Measurements from ENCODE around the gene LRRD1. TPM values are rescaled to one million over a fixed set of nuclear protein-coding genes. Genes with fewer than 3 reads are reported as not detected.

Gene LRRD1
- total and polyA plus RNA-seq, 2 of the 4 experiments (the other 2 are of a cell fraction), result under 0.01 to 0.02 TPM

DNA sequence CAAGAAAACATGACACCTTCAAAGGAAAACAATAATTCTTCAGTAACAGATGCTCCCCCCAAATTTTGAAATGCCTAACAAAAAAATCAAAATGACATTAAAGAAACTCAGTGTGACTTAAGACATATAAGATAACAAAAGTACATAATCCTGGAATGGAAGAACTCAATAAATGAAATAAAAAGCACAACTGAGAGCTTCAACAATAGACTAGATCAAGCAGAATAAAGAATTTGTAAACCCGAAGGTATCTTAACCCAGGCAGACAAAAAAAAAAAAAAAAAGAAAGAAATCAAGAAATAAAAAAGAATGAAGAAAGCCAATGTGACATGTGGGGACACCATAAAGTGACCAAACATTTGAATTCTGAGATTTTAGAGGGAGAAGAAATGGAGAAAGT lies 27.7 kb upstream of the LRRD1 start:
- no peak overlapping the region for H3K9ac ChIP-seq (ENCODE audit: low read depth, low read length)
- no peaks in the 10 kb centered on the region for H3K9me3 ChIP-seq (ENCODE audit: control insufficient read depth, insufficient read depth, low read length)
- no peak overlapping the region for H3K56ac ChIP-seq (ENCODE audit: extremely low read depth, insufficient read depth, low read length)
- H2AK9ac ChIP-seq (replicated peaks; ENCODE audit: low read depth, low read length, poor library complexity), result no peak overlapping the region
- no peaks in the 10 kb centered on the region for H4K20me1 ChIP-seq (ENCODE audit: insufficient read depth, low read length)
- H3K4ac ChIP-seq (ENCODE audit: low read depth, low read length), result no peak overlapping the region
- H2BK120ac ChIP-seq (ENCODE audit: low read depth, low read length), result no peak overlapping the region
- H3K4me1 ChIP-seq (ENCODE audit: control insufficient read depth, insufficient read depth, low read length), result no peaks in the 10 kb centered on the region
- no peak overlapping the region for H2BK15ac ChIP-seq (ENCODE audit: low read depth, low read length)
- H3K4me2 ChIP-seq (ENCODE audit: low read depth, low read length), result no peak overlapping the region
- TF ChIP-seq RAD21 (IDR thresholded peaks at IDR 0.05; ENCODE audit: low read length) (no peak), CHD1 (IDR thresholded peaks at IDR 0.05; ENCODE audit: low read depth, low read length) (no peak), SMC3 (IDR thresholded peaks at IDR 0.05; ENCODE audit: low read depth, low read length) (no peak)
- TF ChIP-seq, protein P1, sequence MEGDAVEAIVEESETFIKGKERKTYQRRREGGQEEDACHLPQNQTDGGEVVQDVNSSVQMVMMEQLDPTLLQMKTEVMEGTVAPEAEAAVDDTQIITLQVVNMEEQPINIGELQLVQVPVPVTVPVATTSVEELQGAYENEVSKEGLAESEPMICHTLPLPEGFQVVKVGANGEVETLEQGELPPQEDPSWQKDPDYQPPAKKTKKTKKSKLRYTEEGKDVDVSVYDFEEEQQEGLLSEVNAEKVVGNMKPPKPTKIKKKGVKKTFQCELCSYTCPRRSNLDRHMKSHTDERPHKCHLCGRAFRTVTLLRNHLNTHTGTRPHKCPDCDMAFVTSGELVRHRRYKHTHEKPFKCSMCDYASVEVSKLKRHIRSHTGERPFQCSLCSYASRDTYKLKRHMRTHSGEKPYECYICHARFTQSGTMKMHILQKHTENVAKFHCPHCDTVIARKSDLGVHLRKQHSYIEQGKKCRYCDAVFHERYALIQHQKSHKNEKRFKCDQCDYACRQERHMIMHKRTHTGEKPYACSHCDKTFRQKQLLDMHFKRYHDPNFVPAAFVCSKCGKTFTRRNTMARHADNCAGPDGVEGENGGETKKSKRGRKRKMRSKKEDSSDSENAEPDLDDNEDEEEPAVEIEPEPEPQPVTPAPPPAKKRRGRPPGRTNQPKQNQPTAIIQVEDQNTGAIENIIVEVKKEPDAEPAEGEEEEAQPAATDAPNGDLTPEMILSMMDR (conservative IDR thresholded peaks at IDR 0.05; ENCODE audit: low read depth, low read length), result no peak
- TF ChIP-seq, protein P2, sequence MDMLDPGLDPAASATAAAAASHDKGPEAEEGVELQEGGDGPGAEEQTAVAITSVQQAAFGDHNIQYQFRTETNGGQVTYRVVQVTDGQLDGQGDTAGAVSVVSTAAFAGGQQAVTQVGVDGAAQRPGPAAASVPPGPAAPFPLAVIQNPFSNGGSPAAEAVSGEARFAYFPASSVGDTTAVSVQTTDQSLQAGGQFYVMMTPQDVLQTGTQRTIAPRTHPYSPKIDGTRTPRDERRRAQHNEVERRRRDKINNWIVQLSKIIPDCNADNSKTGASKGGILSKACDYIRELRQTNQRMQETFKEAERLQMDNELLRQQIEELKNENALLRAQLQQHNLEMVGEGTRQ (IDR thresholded peaks at IDR 0.05; ENCODE audit: low read depth, low read length), result no peak
- H4K5ac ChIP-seq (ENCODE audit: low read depth, low read length), result no peak overlapping the region
- no peak overlapping the region for H3K14ac ChIP-seq (replicated peaks; ENCODE audit: low read depth, low read length)
- dilution Hi-C loops (cut with HindIII; ENCODE audit: low sequenced_read_pairs, unreplicated experiment) (no loop called here), intact Hi-C loops (cut with micrococcal nuclease) (no loop called here), in situ Hi-C loops (cut with MboI; ENCODE audit: low sequenced_read_pairs) (no loop called here)
- ChIA-PET CTCF (no interaction called here), POLR2A (ENCODE audit: unreplicated experiment) (interaction anchor here (0.6 kb wide), 1 partner anchor 30 kb away, joined by 3 read pairs; no protein-coding TSS in a partner anchor)
- no peak overlapping the region for H2AFZ ChIP-seq (replicated peaks; ENCODE audit: low read length, poor library complexity)
- BruUV-seq (replicated peaks), result no TSS peak
- H3K4me3 ChIP-seq (ENCODE audit: insufficient read depth, low read depth, low read length), result no peak overlapping the region
- no peak overlapping the region for H2AK5ac ChIP-seq (ENCODE audit: low read depth, low read length)
- H4K8ac ChIP-seq (ENCODE audit: low read depth in 2 of 2, low read length in 2 of 2), result no peak overlapping the region
- DNase-seq, result no peak
- no peaks in the 10 kb centered on the region for H3K9me1 ChIP-seq (ENCODE audit: insufficient read depth, low read length)
- WGBS, 2 experiments (ENCODE audit: extremely low coverage in 2 of 2, insufficient read length in 1 of 2), result no CpG with 5 or more reads among the region's 1 CpG
- H3K27me3 ChIP-seq (ENCODE audit: control insufficient read depth, insufficient read depth, low read length), result no peaks in the 10 kb centered on the region
- no peak overlapping the region for H2BK20ac ChIP-seq (ENCODE audit: low read depth, low read length)
- H3K27ac ChIP-seq (ENCODE audit: insufficient read depth, low read length), result no peak overlapping the region
- H3K79me1 ChIP-seq (ENCODE audit: low read depth in 1 of 2, low read length in 2 of 2), result peaks cover 4 to 8% of the 10 kb centered on the region in 2 experiments; a peak in 2 of 4 replicates
- H3K36me3 ChIP-seq (ENCODE audit: control insufficient read depth, insufficient read depth, low read length), result peaks cover 16% of the 10 kb centered on the region
- no peak overlapping the region for H3K18ac ChIP-seq (ENCODE audit: low read depth, low read length)
- H2BK5ac ChIP-seq (ENCODE audit: low read depth, low read length, poor library complexity, severe bottlenecking), result no peak overlapping the region
- no peak for ATAC-seq (ENCODE audit: low read depth)
- H4K91ac ChIP-seq (ENCODE audit: insufficient read depth, low read depth, low read length), result no peak overlapping the region
- H3K23ac ChIP-seq (ENCODE audit: low read depth, low read length), result no peak overlapping the region
